Effector memory CD4-positive, alpha-beta T cell (primary cell): Measurements from ENCODE around the gene GRIA4.
"Not testable (repeated sequence)": the region's sequence is repeated elsewhere in the genome, so short reads cannot be mapped to it uniquely, and the experiment has no call there.

Source experiments
- DNase-seq, 3 donors: peaks; one replicate each; pipeline ENCODE4 v3.0.0-alpha.2; 2020
- H3K27ac ChIP-seq: 2 replicates; pipeline ENCODE4 v1.7.0; 2013; ENCODE audit warnings: mild to moderate bottlenecking, low read length, moderate library complexity; ENCODE audit not compliant: insufficient read depth, poor library complexity, severe bottlenecking
- H3K27me3 ChIP-seq: replicated peaks from 2 replicates; pipeline ENCODE4 v1.7.0; 2013; ENCODE audit warnings: mild to moderate bottlenecking, low read length; ENCODE audit not compliant: insufficient read depth, control insufficient read depth, poor library complexity, severe bottlenecking
- H3K36me3 ChIP-seq: 2 replicates; pipeline ENCODE4 v1.7.0; 2013; ENCODE audit warnings: mild to moderate bottlenecking, low read length, moderate library complexity; ENCODE audit not compliant: control insufficient read depth, insufficient read depth
- H3K4me1 ChIP-seq: 2 replicates; pipeline ENCODE4 v1.7.0; 2013; ENCODE audit warnings: low read length, mild to moderate bottlenecking; ENCODE audit not compliant: control insufficient read depth, insufficient read depth, poor library complexity, severe bottlenecking
- H3K4me3 ChIP-seq: 2 replicates; pipeline ENCODE4 v1.7.0; 2013; ENCODE audit warnings: low read length, low read depth, mild to moderate bottlenecking; ENCODE audit not compliant: insufficient read depth, poor library complexity, severe bottlenecking
- H3K9me3 ChIP-seq: 2 replicates; pipeline ENCODE4 v1.7.0; 2013; ENCODE audit warnings: mild to moderate bottlenecking, low read length, moderate library complexity; ENCODE audit not compliant: control insufficient read depth

GRIA4 gene

GRCh38 chr11:105862736-105863367 lies 253.0 kb downstream of the GRIA4 start:
- Histone ChIP-seq H3K36me3 (no peaks in the 10 kb centered on the region), H3K9me3 (no peaks in the 10 kb centered on the region), H3K4me1 (no peaks in the 10 kb centered on the region), H3K4me3 (no peak overlapping the region), H3K27ac (no peak overlapping the region), H3K27me3 (peaks cover 4% of the 10 kb centered on the region)
- DNase-seq, result no peak

- H3K27ac ChIP-seq, result no peak overlapping the region
- no peaks in the 10 kb centered on the region for H3K4me1 ChIP-seq
- H3K9me3 ChIP-seq, result no peaks in the 10 kb centered on the region
- DNase-seq, result no peak
- peaks cover 4% of the 10 kb centered on the region for H3K27me3 ChIP-seq
- no peak overlapping the region for H3K4me3 ChIP-seq
- H3K36me3 ChIP-seq, result no peaks in the 10 kb centered on the region
Measured at GRCh38 chr11:105863523-105863922, 253.7 kb downstream of the GRIA4 start.

GRCh38 chr11:105867742-105868141 lies 257.9 kb downstream of the GRIA4 start:
- H3K4me1 ChIP-seq, result no peaks in the 10 kb centered on the region
- peaks cover 4% of the 10 kb centered on the region for H3K27me3 ChIP-seq
- H3K36me3 ChIP-seq, result no peaks in the 10 kb centered on the region
- H3K27ac ChIP-seq, result no peak overlapping the region
- DNase-seq, result no peak
- H3K4me3 ChIP-seq, result no peak overlapping the region
- no peaks in the 10 kb centered on the region for H3K9me3 ChIP-seq

- Histone ChIP-seq H3K4me1 (no peaks in the 10 kb centered on the region), H3K9me3 (no peaks in the 10 kb centered on the region), H3K27ac (no peak overlapping the region), H3K27me3 (peaks cover 4% of the 10 kb centered on the region), H3K4me3 (no peak overlapping the region), H3K36me3 (no peaks in the 10 kb centered on the region)
- DNase-seq, result no peak
Measured at GRCh38 chr11:105868762-105869285, 259.0 kb downstream of the GRIA4 start.

- peaks cover 4% of the 10 kb centered on the region for H3K27me3 ChIP-seq
- H3K36me3 ChIP-seq, result no peaks in the 10 kb centered on the region
- H3K4me1 ChIP-seq, result no peaks in the 10 kb centered on the region
- no peak overlapping the region for H3K27ac ChIP-seq
- no peak overlapping the region for H3K4me3 ChIP-seq
- no peaks in the 10 kb centered on the region for H3K9me3 ChIP-seq
- DNase-seq, result no peak
Measured at GRCh38 chr11:105870516-105871113, 260.7 kb downstream of the GRIA4 start.

GRCh38 chr11:105878510-105878909 lies 268.6 kb downstream of the GRIA4 start:
- no peak for DNase-seq
- no peaks in the 10 kb centered on the region for H3K4me1 ChIP-seq
- no peak overlapping the region for H3K27ac ChIP-seq
- no peaks in the 10 kb centered on the region for H3K9me3 ChIP-seq
- H3K4me3 ChIP-seq, result no peak overlapping the region
- H3K27me3 ChIP-seq, result no peaks in the 10 kb centered on the region
- H3K36me3 ChIP-seq, result no peaks in the 10 kb centered on the region

- not testable (repeated sequence) for H3K4me1 ChIP-seq, H3K4me3 ChIP-seq, DNase-seq, H3K9me3 ChIP-seq, H3K27me3 ChIP-seq, H3K27ac ChIP-seq, H3K36me3 ChIP-seq
Measured at GRCh38 chr11:105878927-105879326, 269.1 kb downstream of the GRIA4 start.

- Histone ChIP-seq H3K9me3 (no peaks in the 10 kb centered on the region), H3K27me3 (no peaks in the 10 kb centered on the region), H3K27ac (no peak overlapping the region), H3K4me1 (no peaks in the 10 kb centered on the region), H3K4me3 (no peak overlapping the region), H3K36me3 (no peaks in the 10 kb centered on the region)
- DNase-seq, result no peak
Measured at GRCh38 chr11:105881027-105881426, 271.2 kb downstream of the GRIA4 start.

- H3K4me1 ChIP-seq, result no peaks in the 10 kb centered on the region
Measured at GRCh38 chr11:105884436-105884835, 274.6 kb downstream of the GRIA4 start.

GRCh38 chr11:105891685-105892084 lies 281.8 kb downstream of the GRIA4 start:
- no peak for DNase-seq
- Histone ChIP-seq H3K27me3 (no peaks in the 10 kb centered on the region), H3K4me3 (no peak overlapping the region), H3K27ac (no peak overlapping the region), H3K9me3 (no peaks in the 10 kb centered on the region), H3K36me3 (no peaks in the 10 kb centered on the region), H3K4me1 (no peaks in the 10 kb centered on the region)

More at GRCh38 chr11:105884436-105884835, 274.6 kb downstream of the GRIA4 start:
- no peaks in the 10 kb centered on the region for H3K36me3 ChIP-seq
- no peaks in the 10 kb centered on the region for H3K27me3 ChIP-seq
- no peak for DNase-seq
- no peak overlapping the region for H3K4me3 ChIP-seq
- H3K27ac ChIP-seq, result no peak overlapping the region
- no peaks in the 10 kb centered on the region for H3K9me3 ChIP-seq
